GM13977 (cell line): ENCODE measurements around the gene EPSTI1.
A peak's percentile ranks its signal among the peaks of the same experiment; 100 is the strongest.

Experiments
- DNase-seq: peaks from one replicate; pipeline ENCODE4 v3.0.0; 2012; ENCODE audit warnings: low spot score
- in situ Hi-C: fragments of 300-500 bp; cut with MboI; formaldehyde crosslinking; loops from one replicate; pipeline ENCODE4 v1.12.0; 2022; ENCODE audit warnings: low sequenced_read_pairs, low pct_unique_long_range_greater_than_20kb, mixed read lengths, inconsistent platforms; ENCODE audit not compliant: unreplicated experiment
- TF ChIP-seq, protein P1 (sequence below): IDR thresholded peaks from 2 replicates; pipeline ENCODE4 v1.5.1; 2012; ENCODE audit warnings: mild to moderate bottlenecking, control low read depth; ENCODE audit not compliant: insufficient read depth; ENCODE audit errors: extremely low read depth, missing control alignments

The EPSTI1 gene

DNA sequence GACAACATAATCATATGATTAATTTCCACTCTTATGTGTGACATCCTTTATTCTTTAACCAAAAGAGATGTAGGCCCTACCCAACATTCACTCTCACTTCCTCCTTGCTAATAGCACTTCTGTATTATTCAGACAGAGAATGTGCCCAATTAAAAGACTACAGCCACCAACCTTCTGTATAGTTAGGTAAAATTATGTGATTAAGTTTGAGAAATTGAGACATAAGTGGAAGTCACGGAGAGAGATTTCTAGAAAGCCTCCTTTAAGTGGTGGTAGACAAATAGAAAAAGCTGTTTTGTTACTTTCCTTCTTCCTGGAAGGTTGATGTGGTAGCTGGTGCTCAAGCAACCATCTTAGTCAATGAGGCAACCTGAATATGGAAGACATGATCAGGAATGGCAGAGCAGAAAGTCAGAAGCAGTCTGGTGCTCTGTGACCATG, 14.8 kb downstream of the EPSTI1 start:
- TF ChIP-seq, protein P1, sequence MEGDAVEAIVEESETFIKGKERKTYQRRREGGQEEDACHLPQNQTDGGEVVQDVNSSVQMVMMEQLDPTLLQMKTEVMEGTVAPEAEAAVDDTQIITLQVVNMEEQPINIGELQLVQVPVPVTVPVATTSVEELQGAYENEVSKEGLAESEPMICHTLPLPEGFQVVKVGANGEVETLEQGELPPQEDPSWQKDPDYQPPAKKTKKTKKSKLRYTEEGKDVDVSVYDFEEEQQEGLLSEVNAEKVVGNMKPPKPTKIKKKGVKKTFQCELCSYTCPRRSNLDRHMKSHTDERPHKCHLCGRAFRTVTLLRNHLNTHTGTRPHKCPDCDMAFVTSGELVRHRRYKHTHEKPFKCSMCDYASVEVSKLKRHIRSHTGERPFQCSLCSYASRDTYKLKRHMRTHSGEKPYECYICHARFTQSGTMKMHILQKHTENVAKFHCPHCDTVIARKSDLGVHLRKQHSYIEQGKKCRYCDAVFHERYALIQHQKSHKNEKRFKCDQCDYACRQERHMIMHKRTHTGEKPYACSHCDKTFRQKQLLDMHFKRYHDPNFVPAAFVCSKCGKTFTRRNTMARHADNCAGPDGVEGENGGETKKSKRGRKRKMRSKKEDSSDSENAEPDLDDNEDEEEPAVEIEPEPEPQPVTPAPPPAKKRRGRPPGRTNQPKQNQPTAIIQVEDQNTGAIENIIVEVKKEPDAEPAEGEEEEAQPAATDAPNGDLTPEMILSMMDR = no peak
- peak; percentile 32 for DNase-seq
- in situ Hi-C loops = no loop called here

- DNase-seq = no peak
- TF ChIP-seq, protein P1 = no peak
- in situ Hi-C loops = no loop called here
Observed at GRCh38 chr13:42976066-42976465, 16.0 kb downstream of the EPSTI1 start.

GRCh38 chr13:42973581-42973980, 18.5 kb downstream of the EPSTI1 start:
- no peak for DNase-seq
- in situ Hi-C loops = no loop called here
- TF ChIP-seq, protein P1 = no peak

DNA sequence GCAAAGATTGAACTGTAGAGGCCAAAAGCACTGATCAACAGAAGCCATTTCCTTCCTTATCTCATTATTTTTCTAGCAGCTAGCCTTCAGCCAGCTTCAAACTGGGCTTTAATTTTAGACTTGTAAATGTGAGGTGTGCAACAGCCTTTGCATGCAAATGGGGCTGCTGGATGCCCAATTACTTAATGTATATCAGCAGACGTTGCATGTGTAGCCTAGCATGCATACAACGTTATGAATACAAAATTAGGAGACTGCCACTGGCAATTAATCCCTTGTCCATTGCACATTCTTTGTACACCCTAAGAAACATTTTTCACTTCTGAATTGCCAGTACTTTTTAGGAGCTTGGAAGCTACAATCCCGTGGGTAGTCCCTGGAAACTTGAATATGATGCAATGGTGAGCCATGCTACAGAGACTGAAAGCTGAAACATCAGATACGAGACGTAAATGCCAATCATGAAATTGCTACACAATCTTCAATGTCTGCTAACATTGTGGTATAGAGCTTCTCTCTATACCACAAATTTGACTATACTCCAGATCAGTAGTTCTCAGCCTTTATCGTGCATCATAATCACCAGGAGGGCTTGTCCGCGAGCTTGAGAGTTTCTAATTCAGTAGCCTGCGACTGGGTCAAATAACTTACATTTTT, 20.2 kb downstream of the EPSTI1 start:
- in situ Hi-C loops = no loop called here
- peak; percentile 54 for DNase-seq

DNA sequence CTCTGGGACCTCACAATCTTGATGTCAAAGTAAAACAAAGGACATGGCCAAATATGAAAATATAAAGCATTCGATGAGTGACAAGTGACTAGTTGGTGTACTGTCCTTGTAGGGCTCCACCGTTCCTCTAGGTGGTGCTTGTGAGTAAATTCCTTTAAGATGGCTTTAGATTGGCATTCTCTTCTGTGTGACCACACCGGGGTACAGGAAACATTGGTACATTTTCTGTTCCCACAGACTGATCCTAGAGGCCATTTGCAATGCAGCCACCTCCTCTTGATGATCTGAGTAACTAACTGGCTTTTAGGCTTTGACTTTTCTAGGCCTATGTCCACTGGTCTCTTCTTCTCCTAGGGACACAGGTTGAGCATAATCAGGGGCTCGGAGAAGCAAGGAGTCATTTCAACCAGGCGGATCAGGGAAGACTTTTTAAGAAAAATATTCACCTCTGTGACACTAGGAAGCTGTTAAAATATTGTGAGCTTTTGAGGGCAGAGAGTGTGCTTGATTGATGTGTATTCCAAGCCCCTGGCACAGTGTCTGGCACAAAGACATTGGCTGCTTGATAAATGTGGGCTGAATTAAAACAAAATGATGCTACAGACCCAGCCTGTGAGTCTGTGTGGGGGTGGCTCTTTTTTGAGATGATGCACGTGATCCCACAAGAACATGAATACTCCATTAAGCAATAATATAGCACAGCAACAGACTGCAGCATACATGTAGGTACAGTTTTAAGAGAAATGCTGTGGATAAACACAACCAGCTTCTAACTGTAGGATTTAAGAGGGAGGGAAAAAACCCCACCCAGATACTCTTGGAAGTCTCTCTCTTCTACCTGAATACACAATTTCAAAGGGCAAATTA, 21.0 kb downstream of the EPSTI1 start:
- DNase-seq = peak; percentile 71
- in situ Hi-C loops = no loop called here
- TF ChIP-seq, protein P1 = peak; percentile 78

More for the DNA sequence above, 20.2 kb downstream of the EPSTI1 start:
- TF ChIP-seq, protein P1 = no peak

DNA sequence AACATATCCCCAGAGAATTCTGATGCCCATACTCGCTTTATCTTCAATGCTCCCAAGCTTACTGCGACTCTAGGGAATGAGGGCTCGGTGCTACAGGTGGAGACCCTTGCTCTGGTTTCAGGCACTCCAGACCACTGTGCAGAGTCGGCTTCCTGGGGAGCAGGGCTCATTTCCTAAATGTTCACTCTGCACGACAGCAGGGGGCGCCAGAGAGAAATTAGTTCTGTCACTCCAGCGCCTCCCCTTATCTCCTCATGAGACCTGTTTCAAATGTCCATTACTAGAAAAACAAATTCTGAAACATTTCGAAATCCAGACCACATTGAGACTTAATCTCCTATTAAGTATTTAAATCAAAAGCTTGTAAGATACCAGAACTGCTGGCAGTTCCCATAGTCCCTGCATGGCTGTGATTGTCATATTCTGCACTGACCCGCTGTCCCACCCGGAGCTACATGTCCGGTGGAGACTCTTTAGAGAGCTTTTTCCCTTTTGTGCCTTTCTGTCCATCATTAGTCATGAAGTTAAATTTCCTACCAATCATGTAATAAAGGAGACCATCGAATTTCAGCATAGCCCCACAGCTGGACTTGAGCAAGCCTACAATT, 22.4 kb downstream of the EPSTI1 start:
- TF ChIP-seq, protein P1 = peak; percentile 81
- DNase-seq = peak; percentile 71
- in situ Hi-C loops = no loop called here
